A673 (cell line): ENCODE results near the gene OMP.

Experiments used
- EZH2 ChIP-seq: fragments of 200-600 bp; sonication (generic); IDR thresholded peaks from 2 replicates; pipeline ENCODE4 v1.6.1; 2017; ENCODE audit warnings: borderline replicate concordance, low read depth, mild to moderate bottlenecking, mixed read lengths, antibody characterized with exemption, low read length; ENCODE audit not compliant: poor library complexity, severe bottlenecking
- TF ChIP-seq, protein P1 (sequence below): fragments of 300-800, 200-600 bp; sonication (generic); conservative IDR thresholded peaks from 2 replicates; pipeline ENCODE4 v1.5.1; 2017; ENCODE audit warnings: low read depth, mild to moderate bottlenecking, antibody characterized with exemption, low read length, moderate library complexity, mixed read lengths

DNA sequence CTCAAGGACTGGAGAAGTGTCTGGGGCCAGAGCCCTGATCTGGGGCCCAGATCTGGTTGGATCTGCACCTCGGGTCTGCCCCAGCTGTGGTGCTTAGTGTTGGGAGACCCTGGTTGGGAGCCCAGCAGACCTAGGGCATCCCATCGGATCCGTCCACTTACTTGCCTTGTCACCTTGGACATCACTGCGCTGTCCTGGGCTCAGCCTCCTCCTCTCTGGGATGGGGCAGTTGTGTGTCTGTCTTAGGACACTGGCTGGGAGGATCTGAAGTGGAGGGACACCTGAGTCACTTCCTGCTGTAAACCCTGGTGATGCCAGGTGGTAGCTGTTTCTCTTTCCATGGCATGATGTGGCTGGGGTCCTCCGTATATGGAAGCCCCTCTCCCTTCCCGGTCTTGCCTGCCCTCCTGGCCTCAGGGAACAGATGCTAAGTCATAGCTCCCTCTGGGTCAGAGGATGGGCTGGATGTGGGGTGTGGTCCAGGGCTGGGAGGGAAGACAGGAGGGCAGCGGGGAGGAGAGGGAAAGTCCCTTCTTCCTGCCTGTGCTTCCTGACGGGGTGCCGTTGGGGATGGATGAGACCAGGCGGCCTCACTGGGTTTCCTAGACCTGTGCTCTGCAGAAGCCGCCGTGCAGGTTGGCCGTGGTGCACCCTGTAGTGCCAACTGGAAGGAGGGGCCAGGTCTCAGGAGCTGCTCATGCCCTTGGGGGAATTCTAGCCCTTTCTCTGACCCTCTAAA, 12.1 kb upstream of the OMP start:
- TF ChIP-seq, protein P1, sequence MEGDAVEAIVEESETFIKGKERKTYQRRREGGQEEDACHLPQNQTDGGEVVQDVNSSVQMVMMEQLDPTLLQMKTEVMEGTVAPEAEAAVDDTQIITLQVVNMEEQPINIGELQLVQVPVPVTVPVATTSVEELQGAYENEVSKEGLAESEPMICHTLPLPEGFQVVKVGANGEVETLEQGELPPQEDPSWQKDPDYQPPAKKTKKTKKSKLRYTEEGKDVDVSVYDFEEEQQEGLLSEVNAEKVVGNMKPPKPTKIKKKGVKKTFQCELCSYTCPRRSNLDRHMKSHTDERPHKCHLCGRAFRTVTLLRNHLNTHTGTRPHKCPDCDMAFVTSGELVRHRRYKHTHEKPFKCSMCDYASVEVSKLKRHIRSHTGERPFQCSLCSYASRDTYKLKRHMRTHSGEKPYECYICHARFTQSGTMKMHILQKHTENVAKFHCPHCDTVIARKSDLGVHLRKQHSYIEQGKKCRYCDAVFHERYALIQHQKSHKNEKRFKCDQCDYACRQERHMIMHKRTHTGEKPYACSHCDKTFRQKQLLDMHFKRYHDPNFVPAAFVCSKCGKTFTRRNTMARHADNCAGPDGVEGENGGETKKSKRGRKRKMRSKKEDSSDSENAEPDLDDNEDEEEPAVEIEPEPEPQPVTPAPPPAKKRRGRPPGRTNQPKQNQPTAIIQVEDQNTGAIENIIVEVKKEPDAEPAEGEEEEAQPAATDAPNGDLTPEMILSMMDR: no peak
- TF ChIP-seq EZH2: no peak
